Transverse colon (tissue), 4 donors: ENCODE results near the gene KLK5. TPM values are rescaled to one million over a fixed set of nuclear protein-coding genes. Genes with fewer than 3 reads are reported as not detected.

Experiments
- DNase-seq: peaks from one replicate; pipeline ENCODE4 v3.0.0-alpha.2; 2019
- H3K27ac ChIP-seq, 4 donors: fragments of 200-600 bp; sonication (generic); 2 replicates each; pipeline ENCODE4 v1.5.1; 2016 to 2018; ENCODE audit warnings: inconsistent platforms in 4 of 4
- H3K27me3 ChIP-seq: fragments of 200-600 bp; sonication (generic); 2 replicates; pipeline ENCODE4 v1.5.1; 2017; ENCODE audit warnings: inconsistent platforms
- H3K36me3 ChIP-seq, 4 donors: fragments of 200-600 bp; sonication (generic); 2 replicates each; pipeline ENCODE4 v1.5.1; 2017 to 2019; ENCODE audit warnings: inconsistent platforms in 4 of 4
- H3K4me1 ChIP-seq, 4 donors: fragments of 200-600 bp; sonication (generic); 2 replicates each; pipeline ENCODE4 v1.5.1; 2017 to 2020; ENCODE audit warnings: inconsistent platforms in 4 of 4
- H3K4me3 ChIP-seq, 4 donors: fragments of 200-600 bp; sonication (generic); 1 replicate in 1 of 4; 2 replicates in 3 of 4; pipeline versions ENCODE4 v1.5.1 to v1.6.1; 2017 to 2019; ENCODE audit warnings: inconsistent platforms in 4 of 4
- H3K9me3 ChIP-seq, 2 donors: fragments of 200-600 bp; sonication (generic); 2 replicates each; pipeline ENCODE4 v1.5.1; 2017 to 2019; ENCODE audit warnings: inconsistent platforms in 2 of 2
- EP300 ChIP-seq: sonication (generic); formaldehyde crosslinking; IDR thresholded peaks from one replicate; pipeline ENCODE4 v1.6.1; 2017; ENCODE audit warnings: antibody characterized with exemption, low read depth
- POLR2A ChIP-seq: fragments of 450-650 bp; IDR thresholded peaks from one replicate; pipeline ENCODE4 v1.6.1; 2016; ENCODE audit warnings: antibody characterized with exemption, mild to moderate bottlenecking, moderate library complexity
- POLR2AphosphoS5 ChIP-seq, 3 donors: sonication (generic); formaldehyde crosslinking; IDR thresholded peaks; one replicate each; pipeline ENCODE4 v1.6.1; 2016; ENCODE audit warnings: antibody characterized with exemption in 3 of 3
- WGBS, 2 donors: methylation state at CpG; one replicate each; pipeline ENCODE4 v1.1.5; 2018; ENCODE audit warnings: low coverage in 1 of 2; 5-methylcytosine and 5-hydroxymethylcytosine counted together
- in situ Hi-C, 4 donors: fragments of 200-750 bp; cut with MboI; loops; one replicate each; pipeline versions ENCODE4 v1.15.0 to v1.15.1; 2017; ENCODE audit warnings: low sequenced_read_pairs in 3 of 4, low pct_ligation_motif_present in 1 of 4, low pct_unique_long_range_greater_than_20kb in 1 of 4
- intact Hi-C: fragments of 100-400 bp; cut with DNase I; formaldehyde crosslinking; loops from one replicate; pipeline ENCODE4 v1.15.1; 2023; ENCODE audit warnings: low total_unique reads
- total RNA-seq, 4 donors: library from RNA; depleted of rRNA; stranded (reverse); fragments of >200 nt; gene quantifications; one replicate each; pipeline ENCODE4 v1.1.0, GENCODE V29; 2016
- TF ChIP-seq, protein P1 (sequence below), 5 experiments: fragments of 200-600 bp in 3 of 5; fragments of 450-650 bp in 2 of 5; sonication (generic) in 3 of 5; IDR thresholded peaks; 1 replicate in 2 of 5; 2 replicates in 3 of 5; pipeline ENCODE4 v1.5.1; 2016 to 2017; ENCODE audit warnings: antibody characterized with exemption in 5 of 5, inconsistent platforms in 3 of 5, mild to moderate bottlenecking in 2 of 5, moderate library complexity in 1 of 5

The KLK5 gene
- total RNA-seq, 4 donors from 2014 or later = not detected

DNA sequence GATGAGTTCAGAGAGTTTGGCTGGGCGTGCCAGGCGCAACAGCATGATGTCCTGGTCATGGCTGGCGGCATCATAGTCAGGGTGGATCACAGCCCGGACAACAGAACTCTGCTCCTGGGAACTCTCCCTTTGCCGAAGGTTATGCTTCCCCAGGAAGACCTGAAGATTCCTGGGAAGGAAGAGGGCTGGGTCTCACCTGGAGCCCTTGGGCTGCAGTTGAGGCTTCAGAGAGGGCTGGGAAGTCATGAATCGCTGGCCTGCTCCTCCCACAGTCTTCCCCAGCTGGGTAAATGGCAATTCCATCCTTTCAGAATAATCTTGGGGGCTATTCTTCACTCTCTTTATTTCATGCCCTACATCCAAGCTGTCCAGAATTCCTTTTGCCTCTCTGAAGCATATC lies 10.5 kb upstream of the KLK5 start:
- in situ Hi-C loops = no loop called here
- WGBS, 2 donors = 84% methylated on average over 5 of the region's 6 CpGs; no CpG with 5 or more reads in 1 of the 2 donors

DNA sequence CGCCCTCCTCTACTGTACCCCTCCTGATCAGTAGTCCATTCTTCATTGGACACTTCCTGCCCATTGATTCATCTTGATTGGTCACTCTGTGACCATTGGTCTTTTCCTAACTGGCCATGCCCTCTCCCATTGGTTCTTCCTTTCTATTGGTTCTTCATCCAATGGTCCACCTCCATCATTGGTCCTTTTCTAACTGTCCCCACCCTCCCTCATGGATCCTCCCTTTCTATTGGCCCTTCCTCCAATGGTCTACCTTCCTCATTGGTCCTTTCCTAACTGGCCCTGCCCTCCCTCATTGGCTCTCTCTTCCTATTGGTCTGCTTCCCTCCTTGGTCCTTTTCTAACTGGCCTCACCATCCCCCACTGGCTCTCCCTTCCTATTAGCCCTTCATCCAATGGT lies 9.4 kb upstream of the KLK5 start:
- intact Hi-C loops (no loop called here), in situ Hi-C loops (no loop called here)
- no peak overlapping the region for H3K27ac ChIP-seq
- H3K4me1 ChIP-seq = no peaks in the 10 kb centered on the region
- peaks cover 22% of the 10 kb centered on the region for H3K27me3 ChIP-seq
- no peak for TF ChIP-seq EP300
- TF ChIP-seq, protein P1, sequence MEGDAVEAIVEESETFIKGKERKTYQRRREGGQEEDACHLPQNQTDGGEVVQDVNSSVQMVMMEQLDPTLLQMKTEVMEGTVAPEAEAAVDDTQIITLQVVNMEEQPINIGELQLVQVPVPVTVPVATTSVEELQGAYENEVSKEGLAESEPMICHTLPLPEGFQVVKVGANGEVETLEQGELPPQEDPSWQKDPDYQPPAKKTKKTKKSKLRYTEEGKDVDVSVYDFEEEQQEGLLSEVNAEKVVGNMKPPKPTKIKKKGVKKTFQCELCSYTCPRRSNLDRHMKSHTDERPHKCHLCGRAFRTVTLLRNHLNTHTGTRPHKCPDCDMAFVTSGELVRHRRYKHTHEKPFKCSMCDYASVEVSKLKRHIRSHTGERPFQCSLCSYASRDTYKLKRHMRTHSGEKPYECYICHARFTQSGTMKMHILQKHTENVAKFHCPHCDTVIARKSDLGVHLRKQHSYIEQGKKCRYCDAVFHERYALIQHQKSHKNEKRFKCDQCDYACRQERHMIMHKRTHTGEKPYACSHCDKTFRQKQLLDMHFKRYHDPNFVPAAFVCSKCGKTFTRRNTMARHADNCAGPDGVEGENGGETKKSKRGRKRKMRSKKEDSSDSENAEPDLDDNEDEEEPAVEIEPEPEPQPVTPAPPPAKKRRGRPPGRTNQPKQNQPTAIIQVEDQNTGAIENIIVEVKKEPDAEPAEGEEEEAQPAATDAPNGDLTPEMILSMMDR (IDR thresholded peaks at IDR 0.05) = no peak
- no peaks in the 10 kb centered on the region for H3K9me3 ChIP-seq
- WGBS, 2 donors = 76 to 100% methylated on average over 1 of the region's 1 CpG
- no peak for DNase-seq
- no peak overlapping the region for H3K4me3 ChIP-seq
- H3K36me3 ChIP-seq = no peaks in the 10 kb centered on the region

More for the DNA sequence above, 10.5 kb upstream of the KLK5 start:
- TF ChIP-seq EP300 (no peak), POLR2A (no peak), POLR2AphosphoS5 (IDR thresholded peaks at IDR 0.05) (no peak)
- TF ChIP-seq, protein P1 (IDR thresholded peaks at IDR 0.05) = no peak
- DNase-seq = no peak
- Histone ChIP-seq H3K9me3 (no peaks in the 10 kb centered on the region), H3K27me3 (peaks cover 21% of the 10 kb centered on the region), H3K4me1 (no peaks in the 10 kb centered on the region), H3K36me3 (no peaks in the 10 kb centered on the region), H3K27ac (no peak overlapping the region), H3K4me3 (no peak overlapping the region)
- intact Hi-C loops = no loop called here

DNA sequence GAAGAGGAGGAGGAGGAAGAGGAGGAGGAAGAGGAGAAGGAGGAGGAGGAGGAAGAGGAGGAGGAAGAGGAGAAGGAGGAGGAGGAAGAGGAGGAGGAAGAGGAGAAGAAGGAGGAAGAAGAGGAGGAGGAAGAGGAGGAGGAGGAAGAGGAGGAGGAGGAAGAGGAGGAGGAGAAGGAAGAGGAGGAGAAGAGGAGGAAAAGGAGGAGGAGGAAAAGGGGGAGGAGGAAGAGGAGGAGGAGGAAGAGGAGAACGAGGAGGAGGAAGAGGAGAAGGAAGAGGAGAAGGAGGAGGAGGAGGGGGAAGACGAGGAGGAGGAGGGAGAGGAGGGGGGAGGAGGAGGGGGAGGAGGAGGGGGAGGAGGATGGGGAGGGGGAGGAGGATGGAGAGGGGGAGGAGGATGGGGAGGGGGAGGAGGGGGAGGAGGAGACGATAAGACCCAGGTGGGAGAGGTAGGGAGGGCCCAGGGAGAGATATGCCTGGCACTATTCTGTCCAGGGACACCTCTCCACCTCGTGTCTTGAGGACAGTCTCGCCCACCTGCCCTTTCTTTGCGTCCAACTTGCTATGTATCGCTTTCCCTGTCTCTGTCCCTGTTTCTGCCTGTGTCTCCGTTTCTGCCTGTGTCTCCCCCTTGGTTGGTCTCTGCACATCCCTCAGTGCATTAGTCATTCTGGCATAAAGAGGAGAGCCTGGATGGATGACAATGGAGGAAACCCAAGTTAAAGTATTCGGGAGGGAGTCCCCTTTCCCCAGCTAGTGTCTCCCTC lies 7.1 kb upstream of the KLK5 start:
- in situ Hi-C loops = no loop called here

DNA sequence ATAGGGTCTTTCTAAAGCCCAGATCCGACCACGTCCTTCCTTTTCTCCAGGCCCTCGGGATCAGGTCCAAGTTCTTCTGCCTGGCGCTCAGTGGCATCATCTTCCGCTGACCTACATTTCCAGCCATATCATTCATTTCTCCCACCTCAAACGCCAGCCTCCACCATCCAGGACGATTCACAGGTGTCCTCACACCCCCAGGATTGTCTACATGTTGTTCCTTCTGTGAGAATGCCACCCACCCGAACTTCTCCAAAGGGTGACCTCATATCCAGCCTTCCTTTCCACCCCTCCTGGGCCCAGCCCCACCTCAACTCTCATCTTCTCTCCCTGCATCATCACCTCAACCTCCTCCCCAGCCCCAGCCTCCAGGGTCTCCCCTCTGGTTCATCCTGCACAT lies 4.7 kb upstream of the KLK5 start:
- DNase-seq = no peak
- H3K4me1 ChIP-seq = no peaks in the 10 kb centered on the region
- in situ Hi-C loops = no loop called here
- peaks cover 11% of the 10 kb centered on the region for H3K27me3 ChIP-seq
- 62 to 65% methylated on average over 8 of the region's 8 CpGs for WGBS, 2 donors
- no peak overlapping the region for H3K4me3 ChIP-seq
- no peaks in the 10 kb centered on the region for H3K36me3 ChIP-seq
- H3K27ac ChIP-seq = no peak overlapping the region
- TF ChIP-seq EP300 (no peak), POLR2A (no peak), POLR2AphosphoS5 (IDR thresholded peaks at IDR 0.05) (no peak)
- TF ChIP-seq, protein P1 (IDR thresholded peaks at IDR 0.05) = no peak
- intact Hi-C loops = loop anchor here (5.0 kb wide), 1 partner anchor 1475 kb away; no protein-coding TSS in a partner anchor
- H3K9me3 ChIP-seq = no peaks in the 10 kb centered on the region

More for the DNA sequence above, 7.1 kb upstream of the KLK5 start:
- no peak for DNase-seq
- intact Hi-C loops = loop anchor here (5.0 kb wide), 1 partner anchor 1472 kb away; no protein-coding TSS in a partner anchor
- H3K27me3 ChIP-seq = peaks cover 11% of the 10 kb centered on the region
- no peaks in the 10 kb centered on the region for H3K36me3 ChIP-seq
- H3K27ac ChIP-seq = no peak overlapping the region
- no peaks in the 10 kb centered on the region for H3K4me1 ChIP-seq
- H3K4me3 ChIP-seq = no peak overlapping the region
- TF ChIP-seq POLR2A (no peak), EP300 (no peak), POLR2AphosphoS5 (IDR thresholded peaks at IDR 0.05) (no peak)
- TF ChIP-seq, protein P1 (IDR thresholded peaks at IDR 0.05) = no peak
- no peaks in the 10 kb centered on the region for H3K9me3 ChIP-seq
- 57% methylated on average over 9 of the region's 9 CpGs; no CpG with 5 or more reads in 1 of the 2 donors for WGBS, 2 donors
